Skeletal muscle cell (primary cell): ENCODE measurements around the gene LIPM.
"Not testable (repeated sequence)": the region's sequence is repeated elsewhere in the genome, so short reads cannot be mapped to it uniquely, and the experiment has no call there.

Experiments
- DNase-seq: peaks from one replicate; pipeline ENCODE4 v3.0.0-alpha.2; 2010; ENCODE audit warnings: low read depth
- H3K4me3 ChIP-seq: 2 replicates; pipeline ENCODE4 v1.5.1; 2011; ENCODE audit warnings: low read depth, mild to moderate bottlenecking, control low read depth, low read length, moderate library complexity

Gene LIPM

GRCh38 chr10:88835096-88835909 is 32.8 kb downstream of the LIPM start:
- DNase-seq, result peak; percentile 49
- no peak overlapping the region for H3K4me3 ChIP-seq

- DNase-seq, result no peak
- no peak overlapping the region for H3K4me3 ChIP-seq
Measured at GRCh38 chr10:88835910-88836221, 33.3 kb downstream of the LIPM start.

GRCh38 chr10:88837632-88838031 is 35.1 kb downstream of the LIPM start:
- not testable (repeated sequence) for H3K4me3 ChIP-seq, DNase-seq

GRCh38 chr10:88838766-88839350 is 36.3 kb downstream of the LIPM start:
- DNase-seq, result no peak
- no peak overlapping the region for H3K4me3 ChIP-seq

DNA sequence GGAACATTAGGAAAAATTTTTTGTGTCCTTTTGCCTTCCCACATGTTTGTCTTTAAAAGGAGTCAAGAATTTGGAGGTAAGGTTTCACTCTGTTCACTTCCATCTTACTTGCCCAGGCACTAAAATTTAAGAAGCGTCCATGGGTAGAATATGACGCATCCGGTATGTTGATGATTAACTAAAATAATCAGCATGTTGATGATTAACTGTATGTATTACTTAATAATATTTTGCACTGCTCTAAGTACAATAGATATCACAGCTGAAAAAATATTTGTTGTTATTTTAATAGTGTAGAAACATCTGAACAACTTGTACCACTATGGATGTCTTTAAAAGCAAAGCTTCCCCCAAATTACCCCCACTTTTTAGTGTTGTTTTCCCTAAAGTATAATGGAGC is 37.6 kb downstream of the LIPM start:
- no peak overlapping the region for H3K4me3 ChIP-seq

GRCh38 chr10:88840881-88841280 is 38.4 kb downstream of the LIPM start:
- no peak for DNase-seq
- no peak overlapping the region for H3K4me3 ChIP-seq

More for the DNA sequence above, 37.6 kb downstream of the LIPM start:
- DNase-seq, result no peak

GRCh38 chr10:88841316-88842111 is 39.0 kb downstream of the LIPM start:
- no peak for DNase-seq
- H3K4me3 ChIP-seq, result no peak overlapping the region

GRCh38 chr10:88843171-88843570 is 40.6 kb downstream of the LIPM start:
- H3K4me3 ChIP-seq, result no peak overlapping the region

DNA sequence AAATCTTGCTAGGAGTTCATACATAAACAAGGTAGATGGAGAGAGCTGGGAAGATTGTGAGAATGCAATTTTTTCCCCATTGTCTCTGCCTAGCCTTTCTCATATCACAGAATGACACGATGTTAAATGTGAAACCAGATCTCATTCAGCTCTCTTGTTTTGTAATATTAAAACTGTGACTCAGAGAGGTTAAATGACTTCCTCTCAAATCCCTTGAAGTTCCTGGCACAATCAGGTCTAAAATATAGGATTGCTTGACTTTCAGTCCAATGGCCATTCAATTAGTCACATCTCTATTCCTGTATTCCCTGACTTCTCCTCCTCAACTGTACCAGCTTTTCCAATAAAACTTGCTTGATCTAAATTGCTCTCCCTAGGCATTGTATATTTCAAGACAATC is 46.0 kb downstream of the LIPM start:
- no peak overlapping the region for H3K4me3 ChIP-seq
- peak; percentile 57 for DNase-seq

More at GRCh38 chr10:88843171-88843570, 40.6 kb downstream of the LIPM start:
- DNase-seq, result no peak

GRCh38 chr10:88849234-88849633 is 46.7 kb downstream of the LIPM start:
- DNase-seq, result no peak
- no peak overlapping the region for H3K4me3 ChIP-seq

- no peak overlapping the region for H3K4me3 ChIP-seq
- no peak for DNase-seq
Measured at GRCh38 chr10:88850712-88851111, 48.2 kb downstream of the LIPM start.

GRCh38 chr10:88851706-88852105 is 49.2 kb downstream of the LIPM start, which contains the start of gene ANKRD22:
ANKRD22 (minus strand) TSS chr10:88851844; CDS start chr10:88851607, 237 bp downstream.
- no peak within 1 kb of the TSS for H3K4me3 ChIP-seq

GRCh38 chr10:88852327-88852726 is 49.8 kb downstream of the LIPM start:
- no peak overlapping the region for H3K4me3 ChIP-seq
- no peak for DNase-seq

More at GRCh38 chr10:88851706-88852105, 49.2 kb downstream of the LIPM start, which contains the start of gene ANKRD22:
- peak; percentile 41 for DNase-seq

GRCh38 chr10:88853155-88853881 is 50.8 kb downstream of the LIPM start:
- no peak for DNase-seq
- H3K4me3 ChIP-seq, result no peak overlapping the region

- H3K4me3 ChIP-seq, result no peak overlapping the region
- DNase-seq, result no peak
Measured at GRCh38 chr10:88854684-88855083, 52.2 kb downstream of the LIPM start.

DNA sequence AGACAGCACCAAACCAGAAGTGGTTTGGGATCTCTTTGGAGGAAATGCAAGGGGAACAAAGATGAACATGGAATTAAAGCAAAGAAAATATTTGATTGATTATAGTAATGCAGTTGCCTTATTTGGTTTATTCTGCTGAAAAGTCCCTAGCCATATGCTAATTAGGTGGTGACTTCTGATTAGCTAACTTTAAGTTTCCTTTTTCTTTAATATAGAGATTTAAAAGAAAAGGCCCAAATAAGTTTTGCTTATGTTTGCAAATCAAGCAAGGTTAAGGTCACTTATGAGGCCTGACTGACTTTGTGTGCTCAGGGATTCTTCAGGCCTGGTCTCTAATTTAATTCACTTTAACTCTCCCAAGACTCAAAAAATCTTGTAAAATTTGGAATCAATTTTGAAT is 55.3 kb downstream of the LIPM start:
- H3K4me3 ChIP-seq, result no peak overlapping the region
- no peak for DNase-seq

GRCh38 chr10:88858491-88858890 is 56.0 kb downstream of the LIPM start:
- no peak overlapping the region for H3K4me3 ChIP-seq
- DNase-seq, result no peak

DNA sequence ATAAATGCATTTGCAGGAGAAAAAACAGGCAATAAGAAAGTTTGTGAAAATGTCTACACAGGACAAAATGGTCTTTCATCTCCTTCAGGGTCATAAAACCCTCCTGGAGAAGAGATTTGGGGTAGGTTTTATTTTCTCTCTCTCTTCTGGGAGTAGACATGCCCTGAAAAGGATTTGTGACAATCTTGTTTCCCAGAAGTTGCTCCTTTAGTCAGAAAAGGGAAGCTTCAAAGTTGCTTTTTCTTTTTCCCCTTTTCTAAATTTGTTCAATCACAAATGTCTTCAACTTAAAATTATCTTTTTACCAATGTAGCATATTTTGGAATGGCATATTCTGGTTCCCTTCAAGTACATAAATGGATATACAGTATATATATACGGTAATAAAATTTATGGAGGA is 58.5 kb downstream of the LIPM start:
- no peak overlapping the region for H3K4me3 ChIP-seq
- no peak for DNase-seq

- DNase-seq, result no peak
- H3K4me3 ChIP-seq, result no peak overlapping the region
Measured at GRCh38 chr10:88865281-88865876, 62.8 kb downstream of the LIPM start.
